PFSK-1 (cell line): Measurements from ENCODE around the gene ABCA1.

Experiments
- FOXP2 ChIP-seq: optimal IDR thresholded peaks from 2 replicates; pipeline ENCODE3; 2011; ENCODE audit warnings: borderline replicate concordance, control low read depth, inconsistent platforms; ENCODE audit not compliant: insufficient read depth; ENCODE audit errors: extremely low read length, extremely low read depth
- POLR2AphosphoS5 ChIP-seq: IDR thresholded peaks from 2 replicates; pipeline ENCODE4 v1.6.1; 2012; ENCODE audit warnings: low read depth, mild to moderate bottlenecking, control low read depth, low read length, moderate library complexity
- REST ChIP-seq, 2 experiments: IDR thresholded peaks; 2 replicates each; pipeline versions ENCODE4 v1.6.1 to v1.8.0; 2011 to 2012; ENCODE audit warnings: low read depth in 2 of 2, low read length in 2 of 2, control low read depth in 1 of 2, inconsistent platforms in 1 of 2, mild to moderate bottlenecking in 1 of 2, moderate library complexity in 1 of 2; ENCODE audit not compliant: insufficient read depth in 1 of 2
- SIN3A ChIP-seq: IDR thresholded peaks from 2 replicates; pipeline ENCODE4 v1.6.1; 2012; ENCODE audit warnings: mild to moderate bottlenecking, low read length, moderate library complexity, borderline replicate concordance; ENCODE audit not compliant: insufficient read depth
- TAF1 ChIP-seq: IDR thresholded peaks from 2 replicates; pipeline ENCODE4 v1.6.1; 2012; ENCODE audit warnings: low read length, control low read depth, borderline replicate concordance; ENCODE audit not compliant: insufficient read depth

ABCA1 gene

GRCh38 chr9:104844710-104845109 is 83.2 kb downstream of the ABCA1 start:
- no peak for TF ChIP-seq REST (IDR thresholded peaks at IDR 0.05; ENCODE audit: insufficient read depth in 1 of 2, low read depth in 2 of 2, low read length in 2 of 2)

- no peak for TF ChIP-seq SIN3A
- no peak for TF ChIP-seq FOXP2
- TF ChIP-seq POLR2AphosphoS5 = no peak
- TF ChIP-seq TAF1 = no peak
- TF ChIP-seq REST (IDR thresholded peaks at IDR 0.05; ENCODE audit: insufficient read depth in 1 of 2, low read depth in 2 of 2, low read length in 2 of 2) = no peak
Observed at GRCh38 chr9:104843644-104844240, 84.2 kb downstream of the ABCA1 start.

- TF ChIP-seq SIN3A = no peak
- no peak for TF ChIP-seq POLR2AphosphoS5
- no peak for TF ChIP-seq REST (IDR thresholded peaks at IDR 0.05; ENCODE audit: insufficient read depth in 1 of 2, low read depth in 2 of 2, low read length in 2 of 2)
- TF ChIP-seq FOXP2 = no peak
- TF ChIP-seq TAF1 = no peak
Observed at GRCh38 chr9:104842698-104843097, 85.3 kb downstream of the ABCA1 start.

GRCh38 chr9:104841601-104842141 is 86.3 kb downstream of the ABCA1 start:
- no peak for TF ChIP-seq POLR2AphosphoS5
- no peak for TF ChIP-seq REST (IDR thresholded peaks at IDR 0.05; ENCODE audit: insufficient read depth in 1 of 2, low read depth in 2 of 2, low read length in 2 of 2)
- no peak for TF ChIP-seq SIN3A
- TF ChIP-seq TAF1 = no peak
- no peak for TF ChIP-seq FOXP2

- TF ChIP-seq FOXP2 (no peak), SIN3A (no peak), TAF1 (no peak), POLR2AphosphoS5 (no peak)
Observed at GRCh38 chr9:104838958-104839357, 89.0 kb downstream of the ABCA1 start.
